GM18861 (cell line): Measurements from ENCODE around the gene GPR160.

Experiments used
- ATAC-seq: cut with Tn5 transposase; IDR thresholded peaks from one replicate; pipeline ENCODE4 v1.9.1; 2021; ENCODE audit not compliant: unreplicated experiment

GPR160 gene

GRCh38 chr3:170027233-170028102 lies 10.3 kb upstream of the GPR160 start:
- ATAC-seq: peak; percentile 46

GRCh38 chr3:170033489-170033888 lies 4.3 kb upstream of the GPR160 start:
- no peak for ATAC-seq

GRCh38 chr3:170038434-170039110 lies 777 bp downstream of the GPR160 start:
- ATAC-seq: no peak

- no peak for ATAC-seq
Measured at GRCh38 chr3:170040418-170040817, 2.6 kb downstream of the GPR160 start.

- no peak for ATAC-seq
Measured at GRCh38 chr3:170043506-170043905, 5.7 kb downstream of the GPR160 start.

- ATAC-seq: no peak
Measured at GRCh38 chr3:170044271-170044670, 6.5 kb downstream of the GPR160 start.

GRCh38 chr3:170044795-170045244 lies 7.0 kb downstream of the GPR160 start:
- peak; percentile 75 for ATAC-seq

GRCh38 chr3:170046269-170047132 lies 8.7 kb downstream of the GPR160 start:
- ATAC-seq: no peak

- no peak for ATAC-seq
Measured at GRCh38 chr3:170047133-170047404, 9.3 kb downstream of the GPR160 start.

GRCh38 chr3:170049146-170050000 lies 11.6 kb downstream of the GPR160 start:
- ATAC-seq: no peak

- no peak for ATAC-seq
Measured at GRCh38 chr3:170050753-170051152, 13.0 kb downstream of the GPR160 start.

- ATAC-seq: no peak
Measured at GRCh38 chr3:170052398-170052797, 14.6 kb downstream of the GPR160 start.

- ATAC-seq: no peak
Measured at GRCh38 chr3:170054204-170054603, 16.4 kb downstream of the GPR160 start.

GRCh38 chr3:170055209-170055608 lies 17.4 kb downstream of the GPR160 start:
- ATAC-seq: peak; percentile 55

GRCh38 chr3:170056710-170057454 lies 19.1 kb downstream of the GPR160 start:
- peak; percentile 96 for ATAC-seq

- no peak for ATAC-seq
Measured at GRCh38 chr3:170057550-170057949, 19.8 kb downstream of the GPR160 start.

GRCh38 chr3:170058127-170058526 lies 20.3 kb downstream of the GPR160 start:
- ATAC-seq: no peak

GRCh38 chr3:170059447-170059846 lies 21.7 kb downstream of the GPR160 start:
- ATAC-seq: no peak

- no peak for ATAC-seq
Measured at GRCh38 chr3:170062068-170062467, 24.3 kb downstream of the GPR160 start.

GRCh38 chr3:170062769-170063168 lies 25.0 kb downstream of the GPR160 start:
- no peak for ATAC-seq
